HepG2 (cell line): ENCODE data around the gene ATP6V0E1. TPM values are rescaled to one million over a fixed set of nuclear protein-coding genes. Genes with fewer than 3 reads are reported as not detected.

ENCODE experiments used
- KMT2B ChIP-seq: IDR thresholded peaks from 2 replicates; pipeline ENCODE4 v1.6.1; 2016; ENCODE audit warnings: missing genetic modification reagents, missing compliant biosample characterization
- RARG ChIP-seq: sonication (generic); formaldehyde crosslinking; IDR thresholded peaks from 2 replicates; pipeline ENCODE4 v1.4.0; 2020; ENCODE audit warnings: low read depth, mild to moderate bottlenecking, missing genetic modification reagents
- SATB2 ChIP-seq: sonication (generic); formaldehyde crosslinking; IDR thresholded peaks from 2 replicates; pipeline ENCODE4 v1.5.0; 2020; ENCODE audit warnings: missing genetic modification reagents
- SNAPC2 ChIP-seq: sonication (generic); formaldehyde crosslinking; IDR thresholded peaks from 2 replicates; pipeline ENCODE4 v1.8.1; 2022; ENCODE audit warnings: mild to moderate bottlenecking, missing genetic modification reagents
- TOE1 ChIP-seq: sonication (generic); formaldehyde crosslinking; IDR thresholded peaks from 2 replicates; pipeline ENCODE4 v1.4.0; 2020; ENCODE audit warnings: mild to moderate bottlenecking, missing genetic modification reagents
- XBP1 ChIP-seq: sonication (generic); formaldehyde crosslinking; IDR thresholded peaks from 2 replicates; pipeline ENCODE4 v1.5.0; 2020; ENCODE audit warnings: missing genetic modification reagents
- ZFP36 ChIP-seq: fragments of 150-350 bp; IDR thresholded peaks from 2 replicates; pipeline ENCODE4 v1.6.1; 2018; ENCODE audit warnings: borderline replicate concordance, low read length, low read depth; ENCODE audit not compliant: partially characterized antibody
- ZNF205 ChIP-seq: IDR thresholded peaks from 2 replicates; pipeline ENCODE4 v1.6.1; 2018; ENCODE audit warnings: missing biosample characterization, missing genetic modification reagents
- ZNF232 ChIP-seq: sonication (generic); formaldehyde crosslinking; IDR thresholded peaks from 2 replicates; pipeline ENCODE4 v1.4.0; 2020; ENCODE audit warnings: missing genetic modification reagents, borderline replicate concordance
- polyA plus RNA-seq, 8 experiments: library from polyadenylated mRNA; depleted of rRNA in 3 of 8; stranded (reverse) in 7 of 8; unstranded in 1 of 8; fragments of >200 nt; fragmentation: Illumina TruSeq in 4 of 8; extraction: Trizol in 4 of 8; gene quantifications; 2 replicates each; pipeline versions ENCODE4 v1.2.1 to v1.2.3, GENCODE V29; 2011 to 2016; ENCODE audit warnings: low read depth in 4 of 8, missing spikeins in 1 of 8, mixed read lengths in 1 of 8; ENCODE audit not compliant: insufficient read depth in 1 of 8
- total RNA-seq, 5 experiments: library from RNA; depleted of rRNA; stranded (reverse); fragments of >200 nt; fragmentation: Illumina TruSeq; extraction: Trizol; gene quantifications; 2 replicates each; pipeline ENCODE4 v1.2.3, GENCODE V29; 2016; ENCODE audit warnings: low read depth in 1 of 5
- TF ChIP-seq, protein P1 (sequence below): IDR thresholded peaks from 2 replicates; pipeline ENCODE4 v1.6.1; 2016; ENCODE audit warnings: control low read depth
- TF ChIP-seq, protein P2 (sequence below): sonication (generic); formaldehyde crosslinking; IDR thresholded peaks from 2 replicates; pipeline ENCODE4 v1.5.1; 2020; ENCODE audit warnings: missing genetic modification reagents, mild to moderate bottlenecking, borderline replicate concordance
- TF ChIP-seq, protein P3 (sequence below): sonication (generic); formaldehyde crosslinking; IDR thresholded peaks from 2 replicates; pipeline ENCODE4 v1.4.0; 2020; ENCODE audit warnings: missing genetic modification reagents, borderline replicate concordance
- TF ChIP-seq, protein P4 (sequence below): sonication (generic); formaldehyde crosslinking; IDR thresholded peaks from 2 replicates; pipeline ENCODE4 v1.4.0; 2020; ENCODE audit warnings: mild to moderate bottlenecking, missing genetic modification reagents
- TF ChIP-seq, protein P5 (sequence below): sonication (generic); formaldehyde crosslinking; IDR thresholded peaks from 2 replicates; pipeline ENCODE4 v1.5.1; 2020; ENCODE audit warnings: mild to moderate bottlenecking, moderate library complexity, missing genetic modification reagents
- TF ChIP-seq, protein P6 (sequence below): IDR thresholded peaks from 2 replicates; pipeline ENCODE4 v1.6.1; 2016; ENCODE audit warnings: missing compliant biosample characterization, missing genetic modification reagents, borderline replicate concordance
- TF ChIP-seq, protein P7 (sequence below): sonication (generic); formaldehyde crosslinking; IDR thresholded peaks from 2 replicates; pipeline ENCODE4 v1.5.1; 2020; ENCODE audit warnings: mild to moderate bottlenecking, missing genetic modification reagents

ATP6V0E1 gene
- total and polyA plus RNA-seq, 2 of the 13 experiments (the other 11 are each of a cell fraction or from before 2014, with no cell fraction given): 143 to 215 TPM

DNA sequence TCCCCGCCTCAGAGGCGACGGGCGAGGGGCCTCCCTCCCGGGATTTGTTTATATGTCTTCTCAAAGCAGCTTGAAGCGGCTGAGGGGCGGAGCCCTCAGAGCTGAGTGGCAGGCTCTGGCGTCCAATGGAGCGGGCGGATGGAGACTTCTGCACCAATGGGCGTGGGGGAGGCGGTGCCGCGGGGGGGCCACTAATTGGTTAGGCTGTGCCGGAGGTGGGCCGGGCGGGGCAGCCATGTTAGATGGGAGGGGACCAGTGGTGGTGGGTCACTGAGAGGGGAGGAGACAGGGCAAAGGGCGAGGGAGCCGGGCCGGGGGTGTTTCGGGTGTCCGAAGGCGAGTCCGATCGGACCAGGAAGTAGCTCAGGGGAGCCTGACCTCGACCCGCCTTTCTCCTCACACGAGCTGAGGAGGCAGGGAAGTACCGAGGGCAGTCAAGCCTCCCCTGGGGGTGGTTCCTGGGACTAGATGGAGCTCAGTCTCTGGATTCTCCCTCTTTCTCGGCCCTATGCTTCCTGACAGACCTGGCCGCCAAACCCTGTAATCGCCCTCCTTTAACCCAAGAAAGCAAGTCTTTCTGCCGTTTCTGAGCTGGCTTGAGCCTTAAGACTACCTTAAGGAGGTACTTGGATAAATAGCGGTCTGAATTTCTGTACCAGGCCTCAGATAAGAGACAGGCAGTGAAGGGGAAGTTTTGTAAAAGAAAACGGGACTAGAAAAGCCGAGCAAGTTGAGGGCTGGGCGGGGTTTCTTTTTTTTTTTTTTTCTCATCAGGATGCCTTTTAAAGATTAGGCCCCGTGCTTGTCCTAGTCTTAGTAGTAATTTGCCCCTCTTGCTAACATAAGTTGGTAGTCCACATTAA is 73.7 kb downstream of the ATP6V0E1 start (continued):
- TF ChIP-seq, protein P1, sequence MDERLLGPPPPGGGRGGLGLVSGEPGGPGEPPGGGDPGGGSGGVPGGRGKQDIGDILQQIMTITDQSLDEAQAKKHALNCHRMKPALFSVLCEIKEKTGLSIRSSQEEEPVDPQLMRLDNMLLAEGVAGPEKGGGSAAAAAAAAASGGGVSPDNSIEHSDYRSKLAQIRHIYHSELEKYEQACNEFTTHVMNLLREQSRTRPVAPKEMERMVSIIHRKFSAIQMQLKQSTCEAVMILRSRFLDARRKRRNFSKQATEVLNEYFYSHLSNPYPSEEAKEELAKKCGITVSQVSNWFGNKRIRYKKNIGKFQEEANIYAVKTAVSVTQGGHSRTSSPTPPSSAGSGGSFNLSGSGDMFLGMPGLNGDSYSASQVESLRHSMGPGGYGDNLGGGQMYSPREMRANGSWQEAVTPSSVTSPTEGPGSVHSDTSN: peak; percentile 96
- peak; percentile 14; the same call in 1 of the 2 replicates for TF ChIP-seq ZNF205
- no peak for TF ChIP-seq SATB2
- TF ChIP-seq, protein P2, sequence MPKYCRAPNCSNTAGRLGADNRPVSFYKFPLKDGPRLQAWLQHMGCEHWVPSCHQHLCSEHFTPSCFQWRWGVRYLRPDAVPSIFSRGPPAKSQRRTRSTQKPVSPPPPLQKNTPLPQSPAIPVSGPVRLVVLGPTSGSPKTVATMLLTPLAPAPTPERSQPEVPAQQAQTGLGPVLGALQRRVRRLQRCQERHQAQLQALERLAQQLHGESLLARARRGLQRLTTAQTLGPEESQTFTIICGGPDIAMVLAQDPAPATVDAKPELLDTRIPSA (CRISPR knock-in tag): no peak
- TF ChIP-seq, protein P3, sequence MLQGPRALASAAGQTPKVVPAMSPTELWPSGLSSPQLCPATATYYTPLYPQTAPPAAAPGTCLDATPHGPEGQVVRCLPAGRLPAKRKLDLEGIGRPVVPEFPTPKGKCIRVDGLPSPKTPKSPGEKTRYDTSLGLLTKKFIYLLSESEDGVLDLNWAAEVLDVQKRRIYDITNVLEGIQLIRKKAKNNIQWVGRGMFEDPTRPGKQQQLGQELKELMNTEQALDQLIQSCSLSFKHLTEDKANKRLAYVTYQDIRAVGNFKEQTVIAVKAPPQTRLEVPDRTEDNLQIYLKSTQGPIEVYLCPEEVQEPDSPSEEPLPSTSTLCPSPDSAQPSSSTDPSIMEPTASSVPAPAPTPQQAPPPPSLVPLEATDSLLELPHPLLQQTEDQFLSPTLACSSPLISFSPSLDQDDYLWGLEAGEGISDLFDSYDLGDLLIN (CRISPR knock-in tag): no peak
- TF ChIP-seq, protein P4, sequence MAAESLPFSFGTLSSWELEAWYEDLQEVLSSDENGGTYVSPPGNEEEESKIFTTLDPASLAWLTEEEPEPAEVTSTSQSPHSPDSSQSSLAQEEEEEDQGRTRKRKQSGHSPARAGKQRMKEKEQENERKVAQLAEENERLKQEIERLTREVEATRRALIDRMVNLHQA (CRISPR knock-in tag): no peak
- TF ChIP-seq, protein P5, sequence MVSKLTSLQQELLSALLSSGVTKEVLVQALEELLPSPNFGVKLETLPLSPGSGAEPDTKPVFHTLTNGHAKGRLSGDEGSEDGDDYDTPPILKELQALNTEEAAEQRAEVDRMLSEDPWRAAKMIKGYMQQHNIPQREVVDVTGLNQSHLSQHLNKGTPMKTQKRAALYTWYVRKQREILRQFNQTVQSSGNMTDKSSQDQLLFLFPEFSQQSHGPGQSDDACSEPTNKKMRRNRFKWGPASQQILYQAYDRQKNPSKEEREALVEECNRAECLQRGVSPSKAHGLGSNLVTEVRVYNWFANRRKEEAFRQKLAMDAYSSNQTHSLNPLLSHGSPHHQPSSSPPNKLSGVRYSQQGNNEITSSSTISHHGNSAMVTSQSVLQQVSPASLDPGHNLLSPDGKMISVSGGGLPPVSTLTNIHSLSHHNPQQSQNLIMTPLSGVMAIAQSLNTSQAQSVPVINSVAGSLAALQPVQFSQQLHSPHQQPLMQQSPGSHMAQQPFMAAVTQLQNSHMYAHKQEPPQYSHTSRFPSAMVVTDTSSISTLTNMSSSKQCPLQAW: peak; percentile 44; the same call in 1 of the 2 replicates
- no peak for TF ChIP-seq XBP1
- TF ChIP-seq SNAPC2 (CRISPR knock-in tag): no peak
- TF ChIP-seq KMT2B (CRISPR knock-in tag): peak; percentile 78
- no peak for TF ChIP-seq ZFP36
- TF ChIP-seq, protein P6, sequence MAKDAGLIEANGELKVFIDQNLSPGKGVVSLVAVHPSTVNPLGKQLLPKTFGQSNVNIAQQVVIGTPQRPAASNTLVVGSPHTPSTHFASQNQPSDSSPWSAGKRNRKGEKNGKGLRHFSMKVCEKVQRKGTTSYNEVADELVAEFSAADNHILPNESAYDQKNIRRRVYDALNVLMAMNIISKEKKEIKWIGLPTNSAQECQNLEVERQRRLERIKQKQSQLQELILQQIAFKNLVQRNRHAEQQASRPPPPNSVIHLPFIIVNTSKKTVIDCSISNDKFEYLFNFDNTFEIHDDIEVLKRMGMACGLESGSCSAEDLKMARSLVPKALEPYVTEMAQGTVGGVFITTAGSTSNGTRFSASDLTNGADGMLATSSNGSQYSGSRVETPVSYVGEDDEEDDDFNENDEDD: no peak
- TF ChIP-seq, protein P7, sequence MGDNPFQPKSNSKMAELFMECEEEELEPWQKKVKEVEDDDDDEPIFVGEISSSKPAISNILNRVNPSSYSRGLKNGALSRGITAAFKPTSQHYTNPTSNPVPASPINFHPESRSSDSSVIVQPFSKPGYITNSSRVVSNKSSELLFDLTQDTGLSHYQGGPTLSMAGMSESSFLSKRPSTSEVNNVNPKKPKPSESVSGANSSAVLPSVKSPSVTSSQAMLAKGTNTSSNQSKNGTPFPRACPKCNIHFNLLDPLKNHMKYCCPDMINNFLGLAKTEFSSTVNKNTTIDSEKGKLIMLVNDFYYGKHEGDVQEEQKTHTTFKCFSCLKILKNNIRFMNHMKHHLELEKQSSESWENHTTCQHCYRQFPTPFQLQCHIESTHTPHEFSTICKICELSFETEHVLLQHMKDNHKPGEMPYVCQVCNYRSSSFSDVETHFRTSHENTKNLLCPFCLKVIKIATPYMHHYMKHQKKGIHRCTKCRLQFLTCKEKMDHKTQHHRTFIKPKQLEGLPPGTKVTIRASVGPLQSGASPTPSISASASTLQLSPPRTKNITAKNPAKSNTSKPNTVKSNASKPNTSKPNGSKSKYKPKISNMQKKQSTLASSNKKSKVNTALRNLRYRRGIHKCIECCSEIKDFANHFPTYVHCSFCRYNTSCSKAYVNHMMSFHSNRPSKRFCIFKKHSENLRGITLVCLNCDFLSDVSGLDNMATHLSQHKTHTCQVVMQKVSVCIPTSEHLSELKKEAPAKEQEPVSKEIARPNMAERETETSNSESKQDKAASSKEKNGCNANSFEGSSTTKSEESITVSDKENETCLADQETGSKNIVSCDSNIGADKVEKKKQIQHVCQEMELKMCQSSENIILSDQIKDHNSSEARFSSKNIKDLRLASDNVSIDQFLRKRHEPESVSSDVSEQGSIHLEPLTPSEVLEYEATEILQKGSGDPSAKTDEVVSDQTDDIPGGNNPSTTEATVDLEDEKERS (CRISPR knock-in tag): 0 out of 2 replicates have a peak, but pooled peaks have one; percentile 32
- no peak for TF ChIP-seq RARG
- TF ChIP-seq TOE1: no peak
- no peak for TF ChIP-seq ZNF232 (CRISPR knock-in tag)
